HG02970 (cell line): ENCODE results near the gene EML5.

Experiments used
- ATAC-seq: cut with Tn5 transposase; IDR thresholded peaks from one replicate; pipeline ENCODE4 v1.9.1; 2021; ENCODE audit warnings: mild to moderate bottlenecking, moderate library complexity, moderate number of reproducible peaks; ENCODE audit not compliant: unreplicated experiment, low FRiP score

The EML5 gene

GRCh38 chr14:88733121-88733520 is 59.6 kb downstream of the EML5 start:
- no peak for ATAC-seq

GRCh38 chr14:88729159-88729558 is 63.6 kb downstream of the EML5 start:
- ATAC-seq = no peak

- no peak for ATAC-seq
Observed at GRCh38 chr14:88727057-88727456, 65.7 kb downstream of the EML5 start.

- no peak for ATAC-seq
Observed at GRCh38 chr14:88710709-88711108, 82.0 kb downstream of the EML5 start.

- no peak for ATAC-seq
Observed at GRCh38 chr14:88707088-88707487, 85.7 kb downstream of the EML5 start.

- ATAC-seq = no peak
Observed at GRCh38 chr14:88706425-88706824, 86.3 kb downstream of the EML5 start.

- ATAC-seq = no peak
Observed at GRCh38 chr14:88698651-88699050, 94.1 kb downstream of the EML5 start.

- no peak for ATAC-seq
Observed at GRCh38 chr14:88695870-88696269, 96.9 kb downstream of the EML5 start.

- ATAC-seq = no peak
Observed at GRCh38 chr14:88688386-88688785, 104.4 kb downstream of the EML5 start.

- no peak for ATAC-seq
Observed at GRCh38 chr14:88683119-88683518, 109.6 kb downstream of the EML5 start.

GRCh38 chr14:88682495-88683114 is 110.1 kb downstream of the EML5 start:
- no peak for ATAC-seq

GRCh38 chr14:88681755-88682494 is 110.8 kb downstream of the EML5 start:
- ATAC-seq = no peak

GRCh38 chr14:88669346-88669745 is 123.4 kb downstream of the EML5 start:
- no peak for ATAC-seq

- ATAC-seq = peak; percentile 29
Observed at GRCh38 chr14:88668448-88669116, 124.2 kb downstream of the EML5 start.

- peak; percentile 88 for ATAC-seq
Observed at GRCh38 chr14:88667555-88668273, 125.0 kb downstream of the EML5 start.

GRCh38 chr14:88660056-88660455 is 132.7 kb downstream of the EML5 start:
- ATAC-seq = no peak

- no peak for ATAC-seq
Observed at GRCh38 chr14:88639221-88639620, 153.5 kb downstream of the EML5 start.

GRCh38 chr14:88632512-88632911 is 160.2 kb downstream of the EML5 start:
- no peak for ATAC-seq

- ATAC-seq = no peak
Observed at GRCh38 chr14:88631091-88631490, 161.7 kb downstream of the EML5 start.

- ATAC-seq = no peak
Observed at GRCh38 chr14:88630565-88630964, 162.2 kb downstream of the EML5 start.

- no peak for ATAC-seq
Observed at GRCh38 chr14:88628462-88628861, 164.3 kb downstream of the EML5 start.
